CD14-positive monocyte (primary cell): Measurements from ENCODE around the gene NRF1. TPM values are rescaled to one million over a fixed set of nuclear protein-coding genes. Genes with fewer than 3 reads are reported as not detected.
A peak's percentile ranks its signal among the peaks of the same experiment; 100 is the strongest.
"Not testable (repeated sequence)": the region's sequence is repeated elsewhere in the genome, so short reads cannot be mapped to it uniquely, and the experiment has no call there.

ENCODE experiments used
- DNase-seq, 3 donors: peaks; one replicate each; pipeline ENCODE4 v3.0.0-alpha.2; 2011 to 2022
- H2AFZ ChIP-seq: 2 replicates; pipeline ENCODE4 v1.6.0; 2012; ENCODE audit warnings: mild to moderate bottlenecking, low read depth, low read length, inconsistent platforms; ENCODE audit not compliant: insufficient read depth, poor library complexity, severe bottlenecking
- H3K27ac ChIP-seq, 2 donors: 1 replicate in 1 of 2; 2 replicates in 1 of 2; pipeline ENCODE4 v1.5.1; 2012 to 2013; ENCODE audit warnings: low read length in 2 of 2, control low read depth in 1 of 2, inconsistent platforms in 1 of 2, low read depth in 1 of 2, mild to moderate bottlenecking in 1 of 2
- H3K27me3 ChIP-seq, 2 donors: one replicate each; pipeline versions ENCODE4 v1.6.0 to v1.6.1; 2011 to 2013; ENCODE audit warnings: low read length in 2 of 2; ENCODE audit not compliant: control insufficient read depth in 2 of 2, insufficient read depth in 2 of 2
- H3K36me3 ChIP-seq, 2 donors: replicated peaks in 1 of 2; 1 replicate in 1 of 2; 2 replicates in 1 of 2; pipeline versions ENCODE4 v1.5.1 to v1.6.1; 2012 to 2013; ENCODE audit warnings: low read length in 2 of 2, control low read depth in 1 of 2, inconsistent platforms in 1 of 2, mild to moderate bottlenecking in 1 of 2; ENCODE audit not compliant: insufficient read depth in 2 of 2, control insufficient read depth in 1 of 2
- H3K4me1 ChIP-seq, 2 donors: 1 replicate in 1 of 2; 2 replicates in 1 of 2; pipeline versions ENCODE4 v1.5.1 to v1.6.1; 2012 to 2013; ENCODE audit warnings: low read length in 2 of 2, control low read depth in 1 of 2, inconsistent platforms in 1 of 2, mild to moderate bottlenecking in 1 of 2, moderate library complexity in 1 of 2; ENCODE audit not compliant: insufficient read depth in 2 of 2, control insufficient read depth in 1 of 2
- H3K4me2 ChIP-seq: replicated peaks from 2 replicates; pipeline ENCODE3; 2012; ENCODE audit warnings: low read length, moderate library complexity, mild to moderate bottlenecking; ENCODE audit not compliant: poor library complexity, severe bottlenecking; ENCODE audit errors: extremely low read depth
- H3K4me3 ChIP-seq, 3 experiments: fragments of 200-600 bp in 1 of 3; sonication (generic) in 1 of 3; replicated peaks in 1 of 3; 1 replicate in 2 of 3; 2 replicates in 1 of 3; pipeline ENCODE4 v1.5.1; 2011 to 2013; ENCODE audit warnings: low read length in 3 of 3, mild to moderate bottlenecking in 3 of 3, control low read depth in 2 of 3, low read depth in 2 of 3, inconsistent platforms in 1 of 3, moderate library complexity in 1 of 3
- H3K79me2 ChIP-seq: 2 replicates; pipeline ENCODE4 v1.6.0; 2012; ENCODE audit warnings: mild to moderate bottlenecking, control low read depth, inconsistent platforms, low read length, moderate library complexity; ENCODE audit not compliant: insufficient read depth
- H3K9ac ChIP-seq: 2 replicates; pipeline ENCODE4 v1.6.0; 2017; ENCODE audit warnings: low read length, mild to moderate bottlenecking; ENCODE audit not compliant: insufficient read depth, poor library complexity, severe bottlenecking
- H3K9me3 ChIP-seq, 2 donors: replicated peaks in 1 of 2; 1 replicate in 1 of 2; 2 replicates in 1 of 2; pipeline versions ENCODE4 v1.5.1 to v1.6.1; 2012 to 2013; ENCODE audit warnings: low read length in 2 of 2, control low read depth in 1 of 2; ENCODE audit not compliant: control insufficient read depth in 1 of 2, insufficient read depth in 1 of 2
- H4K20me1 ChIP-seq: 2 replicates; pipeline ENCODE4 v1.6.0; 2012; ENCODE audit warnings: mild to moderate bottlenecking, low read length, control low read depth, moderate library complexity; ENCODE audit not compliant: insufficient read depth
- H3K27ac Mint-ChIP-seq, 7 donors: one replicate each; pipeline ENCODE4 v1.8.0; 2020; ENCODE audit warnings: mild to moderate bottlenecking in 7 of 7, mixed read lengths in 7 of 7, moderate library complexity in 6 of 7, inconsistent platforms in 2 of 7
- H3K27me3 Mint-ChIP-seq, 3 donors: one replicate each; pipeline ENCODE4 v1.8.0; 2021 to 2022; ENCODE audit warnings: low read depth in 3 of 3, mild to moderate bottlenecking in 3 of 3, mixed read lengths in 3 of 3, moderate library complexity in 3 of 3, inconsistent platforms in 1 of 3
- H3K36me3 Mint-ChIP-seq, 2 donors: one replicate each; pipeline ENCODE4 v1.8.0; 2020; ENCODE audit warnings: mixed read lengths in 2 of 2, inconsistent platforms in 1 of 2, mild to moderate bottlenecking in 1 of 2
- H3K4me1 Mint-ChIP-seq: one replicate; pipeline ENCODE4 v1.8.0; 2020; ENCODE audit warnings: mild to moderate bottlenecking, mixed read lengths
- H3K4me3 Mint-ChIP-seq, 2 donors: one replicate each; pipeline ENCODE4 v1.8.0; 2020; ENCODE audit warnings: mild to moderate bottlenecking in 2 of 2, mixed read lengths in 2 of 2, moderate library complexity in 1 of 2
- H3K9me3 Mint-ChIP-seq, 7 donors: one replicate each; pipeline ENCODE4 v1.8.0; 2020 to 2022; ENCODE audit warnings: mixed read lengths in 7 of 7, mild to moderate bottlenecking in 6 of 7, moderate library complexity in 6 of 7, inconsistent platforms in 2 of 7
- CTCF ChIP-seq: fragments of 200-600 bp; IDR thresholded peaks from one replicate; pipeline ENCODE4 v1.8.0; 2022; ENCODE audit warnings: antibody characterized with exemption, mild to moderate bottlenecking
- WGBS: methylation state at CpG from one replicate; pipeline ENCODE4 v1.1.5; 2013; ENCODE audit warnings: missing lambda C conversion rate; ENCODE audit not compliant: insufficient coverage; 5-methylcytosine and 5-hydroxymethylcytosine counted together
- intact Hi-C, 2 donors: fragments of 100-400 bp; cut with micrococcal nuclease; formaldehyde crosslinking; loops; one replicate each; pipeline versions ENCODE4 v1.15.0 to v1.15.1; 2023
- polyA plus RNA-seq, 3 donors: library from polyadenylated mRNA; depleted of rRNA in 1 of 3; unstranded in 2 of 3; stranded (reverse) in 1 of 3; fragments of 300-500 nt in 2 of 3; fragments of >200 nt in 1 of 3; fragmentation: Illumina TruSeq in 2 of 3; gene quantifications; 1 replicate in 2 of 3; 2 replicates in 1 of 3; pipeline ENCODE4 v1.2.3, GENCODE V29; 2012 to 2021

NRF1 gene
- polyA plus RNA-seq, 3 donors: 5.1 to 14.0 (median 7.7) TPM

GRCh38 chr7:129576138-129576537 lies 35.4 kb upstream of the NRF1 start:
- Histone ChIP-seq H3K27ac (no peak overlapping the region), H3K79me2 (no peaks in the 10 kb centered on the region), H3K4me1 (no peaks in the 10 kb centered on the region), H4K20me1 (no peaks in the 10 kb centered on the region), H2AFZ (peak overlapping the region; percentile 41), H3K9ac (no peak overlapping the region), H3K36me3 (no peaks in the 10 kb centered on the region), H3K27me3 (no peaks in the 10 kb centered on the region), H3K4me3 (no peak overlapping the region), H3K4me2 (no peak overlapping the region), H3K9me3 (peaks cover 16 to 18% of the 10 kb centered on the region in 2 donors)
- no peak for TF ChIP-seq CTCF
- Mint-ChIP-seq H3K9me3 (peaks cover 13 to 23% (median 20%) of the 10 kb centered on the region in 7 donors), H3K4me3 (no peak overlapping the region), H3K36me3 (peaks cover 0 to 2% of the 10 kb centered on the region in 2 donors), H3K4me1 (peaks cover 3% of the 10 kb centered on the region), H3K27me3 (peaks cover 0 to 3% (median 1%) of the 10 kb centered on the region in 3 donors), H3K27ac (no peak overlapping the region)
- 92% methylated on average over 2 of the region's 2 CpGs for WGBS
- no peak for DNase-seq
- intact Hi-C loops: no loop called here

GRCh38 chr7:129578829-129579228 lies 32.7 kb upstream of the NRF1 start:
- WGBS: over 99% methylated on average over 11 of the region's 12 CpGs
- Mint-ChIP-seq H3K36me3 (peaks cover 0 to 2% of the 10 kb centered on the region in 2 donors), H3K4me1 (peaks cover 3% of the 10 kb centered on the region), H3K4me3 (no peak overlapping the region), H3K27ac (no peak overlapping the region), H3K9me3 (peaks cover 16 to 34% (median 24%) of the 10 kb centered on the region in 7 donors), H3K27me3 (peaks cover 0 to 4% (median 3%) of the 10 kb centered on the region in 3 donors)
- DNase-seq: no peak
- peaks cover 21 to 29% of the 10 kb centered on the region in 2 donors for H3K9me3 ChIP-seq
- no peaks in the 10 kb centered on the region for H3K79me2 ChIP-seq
- H3K27me3 ChIP-seq: no peaks in the 10 kb centered on the region
- H3K4me2 ChIP-seq: no peak overlapping the region
- TF ChIP-seq CTCF: no peak
- intact Hi-C loops: no loop called here
- H4K20me1 ChIP-seq: no peaks in the 10 kb centered on the region
- H3K4me3 ChIP-seq: no peak overlapping the region
- no peak overlapping the region for H3K27ac ChIP-seq
- H3K9ac ChIP-seq: no peak overlapping the region
- no peaks in the 10 kb centered on the region for H3K4me1 ChIP-seq
- H3K36me3 ChIP-seq: no peaks in the 10 kb centered on the region
- no peak overlapping the region for H2AFZ ChIP-seq

- H3K27me3 Mint-ChIP-seq, intact Hi-C loops, H3K27ac Mint-ChIP-seq, DNase-seq, H4K20me1 ChIP-seq, H3K79me2 ChIP-seq, H3K36me3 ChIP-seq, H3K27me3 ChIP-seq, H2AFZ ChIP-seq, H3K9ac ChIP-seq, H3K36me3 Mint-ChIP-seq, H3K4me2 ChIP-seq, H3K27ac ChIP-seq, H3K4me3 Mint-ChIP-seq, H3K4me3 ChIP-seq, H3K4me1 Mint-ChIP-seq, H3K4me1 ChIP-seq: not testable (repeated sequence)
- H3K9me3 ChIP-seq: peaks cover 50 to 62% of the 10 kb centered on the region in 2 donors
- 93% methylated on average over 3 of the region's 5 CpGs for WGBS
- peaks cover 38 to 75% (median 60%) of the 10 kb centered on the region in 7 donors for H3K9me3 Mint-ChIP-seq
These were observed 25.3 kb upstream of the NRF1 start for GRCh38 chr7:129586179-129586578.
